ENCODE results near the gene SORCS2.

- TF ChIP-seq EZH2 (IDR thresholded peaks at IDR 0.05; ENCODE audit: insufficient read depth, poor library complexity, severe bottlenecking) (no peak), EZH2phosphoT487 (IDR thresholded peaks at IDR 0.05; ENCODE audit: insufficient read depth, low read depth) (no peak)
These were observed 199.5 kb downstream of the SORCS2 start for GRCh38 chr4:7391637-7392437.

Measured in GM23248 (cell line).